Posterior cingulate gyrus (tissue), 11 donors: ENCODE measurements around the gene CCND1.

ENCODE experiments used
- DNase-seq, 10 donors: peaks; one replicate each; pipeline versions ENCODE4 v3.0.0 to v3.0.0-alpha.2; 2020 to 2021; ENCODE audit warnings: mixed read lengths in 3 of 10
- intact Hi-C: fragments of 100-400 bp; cut with DNase I; formaldehyde crosslinking; loops from one replicate; pipeline ENCODE4 v1.15.1; 2023

Gene CCND1

GRCh38 chr11:69703453-69703767 is 62.5 kb downstream of the CCND1 start:
- intact Hi-C loops = no loop called here
- DNase-seq = peak in 1 of 10 donors; percentile 50
